VCaP (cell line): ENCODE measurements around the gene ING3.

Experiments
- H3K27ac ChIP-seq: fragments of 450-650 bp; 2 replicates; pipeline ENCODE4 v1.5.1; 2017
- CTCF ChIP-seq: fragments of 450-650 bp; conservative IDR thresholded peaks from 2 replicates; pipeline ENCODE4 v1.5.1; 2017; ENCODE audit warnings: mild to moderate bottlenecking, moderate library complexity

Gene ING3

GRCh38 chr7:120939345-120939744 is 11.2 kb upstream of the ING3 start:
- TF ChIP-seq CTCF: no peak
- no peak overlapping the region for H3K27ac ChIP-seq

GRCh38 chr7:120941064-120941463 is 9.5 kb upstream of the ING3 start:
- H3K27ac ChIP-seq: no peak overlapping the region
- TF ChIP-seq CTCF: peak; percentile 71

GRCh38 chr7:120941856-120942255 is 8.7 kb upstream of the ING3 start:
- no peak for TF ChIP-seq CTCF
- H3K27ac ChIP-seq: no peak overlapping the region

- TF ChIP-seq CTCF: no peak
- H3K27ac ChIP-seq: no peak overlapping the region
Measured at GRCh38 chr7:120942861-120943260, 7.7 kb upstream of the ING3 start.

- peak overlapping the region; percentile 44 for H3K27ac ChIP-seq
- no peak for TF ChIP-seq CTCF
Measured at GRCh38 chr7:120944826-120945562, 5.6 kb upstream of the ING3 start.

GRCh38 chr7:120947980-120948379 is 2.6 kb upstream of the ING3 start:
- no peak for TF ChIP-seq CTCF
- no peak overlapping the region for H3K27ac ChIP-seq

GRCh38 chr7:120949393-120949911 is 1.1 kb upstream of the ING3 start:
- peak overlapping the region; percentile 95; the same call in 1 of the 2 replicates for H3K27ac ChIP-seq
- TF ChIP-seq CTCF: no peak
